Kidney epithelial cell (primary cell): ENCODE measurements around the gene IRF7. TPM values are rescaled to one million over a fixed set of nuclear protein-coding genes. Genes with fewer than 3 reads are reported as not detected.
"Not testable (repeated sequence)": the region's sequence is repeated elsewhere in the genome, so short reads cannot be mapped to it uniquely, and the experiment has no call there.

ENCODE experiments used
- DNase-seq: peaks from one replicate; pipeline ENCODE4 v3.0.0-alpha.2; 2010; ENCODE audit warnings: low read depth
- H3K27me3 ChIP-seq: 2 replicates; pipeline ENCODE4 v1.6.0; 2011; ENCODE audit warnings: low read length; ENCODE audit not compliant: control insufficient read depth, insufficient read depth
- H3K36me3 ChIP-seq: 2 replicates; pipeline ENCODE4 v1.5.1; 2011; ENCODE audit warnings: low read length; ENCODE audit not compliant: control insufficient read depth, insufficient read depth
- H3K4me3 ChIP-seq: 2 replicates; pipeline ENCODE4 v1.5.1; 2011; ENCODE audit warnings: low read depth, mild to moderate bottlenecking, control low read depth, low read length
- CTCF ChIP-seq: IDR thresholded peaks from 2 replicates; pipeline ENCODE4 v1.5.1; 2011; ENCODE audit warnings: mild to moderate bottlenecking, moderate library complexity, low read length, control low read depth, inconsistent platforms; ENCODE audit not compliant: insufficient read depth, poor library complexity, severe bottlenecking
- total RNA-seq: library from RNA; depleted of rRNA; stranded (reverse); fragments of >200 nt; gene quantifications from 2 replicates; pipeline ENCODE4 v1.2.3, GENCODE V29; 2015

IRF7 gene
- total RNA-seq, 1 donor from 2014 or later, result 60.2 TPM

DNA sequence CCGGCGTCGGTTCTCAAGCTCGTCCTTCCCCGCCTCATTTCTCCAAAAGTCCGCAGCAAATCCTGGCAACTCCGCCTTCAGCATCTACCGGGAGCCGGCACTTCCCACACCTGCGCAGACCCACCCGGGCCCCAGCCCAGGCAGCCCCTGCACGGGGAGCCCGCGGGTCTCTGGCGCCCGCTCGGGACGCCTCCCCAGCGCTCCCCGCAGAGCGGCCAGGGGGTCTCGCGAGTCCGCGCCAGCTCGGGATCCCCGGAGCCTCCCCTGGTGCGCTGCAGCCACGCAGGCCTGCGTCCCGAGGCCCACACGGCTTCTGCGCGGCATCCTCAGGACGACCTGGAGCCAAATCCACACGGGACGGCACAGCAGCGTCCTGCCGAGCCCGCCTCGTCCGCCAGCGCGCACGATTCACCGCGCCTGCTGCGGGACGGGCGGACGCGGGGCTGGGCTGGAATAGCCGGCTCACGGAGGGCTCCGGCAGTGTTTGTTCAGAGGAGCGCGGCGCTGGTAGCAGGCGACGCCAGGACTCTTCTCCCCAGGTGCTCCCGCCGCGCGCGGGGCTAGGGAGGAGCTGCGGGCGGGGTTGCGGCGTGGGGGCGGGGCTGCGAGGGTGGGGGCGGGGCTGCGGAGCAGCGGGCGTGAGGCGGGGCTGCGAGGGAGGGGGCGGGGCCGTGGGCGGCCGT is 40.3 kb downstream of the IRF7 start:
- Histone ChIP-seq H3K4me3 (peak overlapping the region; percentile 71), H3K27me3 (no peaks in the 10 kb centered on the region), H3K36me3 (peaks cover 1% of the 10 kb centered on the region)
- no peak for DNase-seq
- TF ChIP-seq CTCF, result no peak

GRCh38 chr11:574632-575312 is 41.0 kb downstream of the IRF7 start:
- no peak for TF ChIP-seq CTCF

GRCh38 chr11:574031-574570 is 41.6 kb downstream of the IRF7 start:
- not testable (repeated sequence) for DNase-seq
- peak overlapping the region; percentile 71 for H3K4me3 ChIP-seq

More at GRCh38 chr11:574632-575312, 41.0 kb downstream of the IRF7 start:
- Histone ChIP-seq H3K36me3 (peaks cover 1% of the 10 kb centered on the region), H3K27me3 (no peaks in the 10 kb centered on the region), H3K4me3 (peak overlapping the region; percentile 71)
- no peak for DNase-seq

DNA sequence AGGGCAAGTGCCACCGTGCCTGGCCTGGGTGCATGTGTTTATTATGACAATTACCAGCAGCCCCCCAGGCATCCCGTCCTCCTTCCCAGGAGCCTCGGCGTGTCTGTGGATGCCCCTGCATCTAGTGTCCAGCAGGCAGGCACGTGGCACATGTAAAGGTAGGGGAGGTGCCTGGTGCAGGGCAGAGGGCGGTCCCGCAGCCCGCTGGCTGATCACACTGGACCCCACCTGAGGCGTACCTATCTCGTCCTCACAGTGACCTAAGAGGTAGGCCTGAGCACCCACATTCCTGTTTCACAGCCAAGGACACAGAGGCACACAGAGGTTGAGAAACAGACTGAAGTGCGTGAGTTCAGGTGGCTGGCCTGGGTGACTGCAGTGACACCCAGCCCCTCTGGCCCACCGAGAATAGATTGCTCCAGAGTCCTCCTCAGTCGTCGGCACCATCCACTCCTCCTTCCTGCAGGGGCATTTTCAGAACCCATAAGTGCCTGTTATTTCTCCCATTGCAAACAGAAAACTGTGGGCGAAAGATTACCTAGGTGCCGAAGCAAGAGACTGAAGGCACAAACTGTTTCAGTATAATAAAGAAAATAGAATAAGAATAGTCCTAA is 42.5 kb downstream of the IRF7 start:
- DNase-seq, result no peak
- no peak for TF ChIP-seq CTCF
- Histone ChIP-seq H3K36me3 (no peaks in the 10 kb centered on the region), H3K4me3 (no peak overlapping the region), H3K27me3 (no peaks in the 10 kb centered on the region)

More at GRCh38 chr11:574031-574570, 41.6 kb downstream of the IRF7 start:
- not testable (repeated sequence) for H3K27me3 ChIP-seq, H3K36me3 ChIP-seq

GRCh38 chr11:571802-572185 is 44.0 kb downstream of the IRF7 start:
- H3K27me3 ChIP-seq, result no peaks in the 10 kb centered on the region
- TF ChIP-seq CTCF, result no peak
- DNase-seq, result no peak
- no peak overlapping the region for H3K4me3 ChIP-seq
- no peaks in the 10 kb centered on the region for H3K36me3 ChIP-seq

DNA sequence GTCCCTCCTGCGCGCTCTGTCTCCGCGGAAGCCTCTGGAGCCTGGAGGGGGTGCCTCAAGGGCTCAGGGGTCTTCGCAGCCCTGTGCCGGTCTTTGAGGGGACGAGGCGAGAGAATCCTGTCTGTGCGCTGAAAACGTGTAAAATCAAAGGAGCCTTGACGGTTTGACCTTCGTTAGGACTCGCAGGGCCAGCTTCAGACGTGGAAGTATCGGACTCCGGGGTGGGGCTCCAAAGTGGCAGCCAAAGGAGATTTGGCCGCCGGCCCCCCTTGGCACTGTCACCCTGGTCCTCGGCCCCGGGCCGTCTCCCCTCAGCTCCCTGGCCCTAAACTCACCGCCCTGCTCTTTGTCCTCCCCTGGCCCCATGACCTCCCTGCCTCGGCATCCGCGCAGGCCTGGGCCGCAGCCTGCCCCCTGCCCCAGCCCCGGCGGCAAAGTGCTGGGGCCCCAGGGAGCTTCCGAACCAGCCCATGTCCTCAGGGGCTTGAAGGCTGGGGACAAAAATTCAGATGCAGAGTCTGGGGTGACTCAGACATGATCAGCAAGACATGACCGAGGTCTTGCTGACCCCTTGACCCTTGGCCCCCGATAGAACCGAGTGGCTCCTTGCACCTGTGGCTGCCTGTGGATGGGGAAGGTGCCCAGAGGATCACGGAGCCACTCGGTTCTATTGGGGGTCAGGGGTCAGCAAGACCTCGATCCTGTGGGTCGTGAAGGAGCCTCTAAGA is 46.4 kb downstream of the IRF7 start:
- H3K4me3 ChIP-seq, result peak overlapping the region; percentile 44

More for the DNA sequence above, 46.4 kb downstream of the IRF7 start:
- H3K27me3 ChIP-seq, result no peaks in the 10 kb centered on the region
- no peaks in the 10 kb centered on the region for H3K36me3 ChIP-seq
- TF ChIP-seq CTCF, result no peak
- no peak for DNase-seq
